Measurements from ENCODE around the gene PRKCZ.

DNA sequence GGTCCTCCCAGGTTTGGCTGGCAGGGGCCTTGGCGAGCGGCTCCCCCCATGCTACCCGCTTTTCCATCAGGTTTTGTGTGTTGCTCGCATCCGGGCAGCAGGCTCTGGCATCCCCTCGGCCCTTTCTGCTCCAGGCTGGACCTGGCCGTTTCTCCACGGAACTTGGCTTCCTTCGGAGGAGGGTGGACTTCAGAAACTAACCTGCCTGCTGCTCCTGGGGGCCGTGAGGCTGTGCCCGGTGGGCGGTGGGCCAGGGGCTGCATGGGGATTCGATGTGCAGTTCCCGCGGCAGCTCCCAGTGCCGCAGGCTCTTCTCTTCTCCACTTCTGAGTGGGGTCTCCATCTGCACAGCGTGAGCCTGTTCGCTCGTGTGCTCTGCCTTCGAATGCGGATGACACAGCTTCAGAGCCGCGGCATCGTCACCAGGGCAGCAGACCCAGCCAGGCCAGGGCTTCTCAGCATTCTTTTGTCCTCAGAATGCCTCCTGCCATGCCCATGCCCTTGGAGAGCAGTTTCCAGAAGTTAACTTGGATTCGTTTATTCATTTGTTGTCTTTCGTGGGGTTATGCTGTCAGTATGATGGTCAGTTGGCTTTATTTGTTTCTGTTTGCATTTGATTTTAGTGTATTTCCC, 36.4 kb downstream of the PRKCZ start:
- no peak for TF ChIP-seq POLR2AphosphoS5 (IDR thresholded peaks at IDR 0.05; ENCODE audit: low read depth, low read length)
- no peak for TF ChIP-seq TAF1 (IDR thresholded peaks at IDR 0.05; ENCODE audit: borderline replicate concordance, insufficient read depth, low read length)
- TF ChIP-seq, protein P1, sequence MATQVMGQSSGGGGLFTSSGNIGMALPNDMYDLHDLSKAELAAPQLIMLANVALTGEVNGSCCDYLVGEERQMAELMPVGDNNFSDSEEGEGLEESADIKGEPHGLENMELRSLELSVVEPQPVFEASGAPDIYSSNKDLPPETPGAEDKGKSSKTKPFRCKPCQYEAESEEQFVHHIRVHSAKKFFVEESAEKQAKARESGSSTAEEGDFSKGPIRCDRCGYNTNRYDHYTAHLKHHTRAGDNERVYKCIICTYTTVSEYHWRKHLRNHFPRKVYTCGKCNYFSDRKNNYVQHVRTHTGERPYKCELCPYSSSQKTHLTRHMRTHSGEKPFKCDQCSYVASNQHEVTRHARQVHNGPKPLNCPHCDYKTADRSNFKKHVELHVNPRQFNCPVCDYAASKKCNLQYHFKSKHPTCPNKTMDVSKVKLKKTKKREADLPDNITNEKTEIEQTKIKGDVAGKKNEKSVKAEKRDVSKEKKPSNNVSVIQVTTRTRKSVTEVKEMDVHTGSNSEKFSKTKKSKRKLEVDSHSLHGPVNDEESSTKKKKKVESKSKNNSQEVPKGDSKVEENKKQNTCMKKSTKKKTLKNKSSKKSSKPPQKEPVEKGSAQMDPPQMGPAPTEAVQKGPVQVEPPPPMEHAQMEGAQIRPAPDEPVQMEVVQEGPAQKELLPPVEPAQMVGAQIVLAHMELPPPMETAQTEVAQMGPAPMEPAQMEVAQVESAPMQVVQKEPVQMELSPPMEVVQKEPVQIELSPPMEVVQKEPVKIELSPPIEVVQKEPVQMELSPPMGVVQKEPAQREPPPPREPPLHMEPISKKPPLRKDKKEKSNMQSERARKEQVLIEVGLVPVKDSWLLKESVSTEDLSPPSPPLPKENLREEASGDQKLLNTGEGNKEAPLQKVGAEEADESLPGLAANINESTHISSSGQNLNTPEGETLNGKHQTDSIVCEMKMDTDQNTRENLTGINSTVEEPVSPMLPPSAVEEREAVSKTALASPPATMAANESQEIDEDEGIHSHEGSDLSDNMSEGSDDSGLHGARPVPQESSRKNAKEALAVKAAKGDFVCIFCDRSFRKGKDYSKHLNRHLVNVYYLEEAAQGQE (IDR thresholded peaks at IDR 0.05; ENCODE audit: insufficient read depth in 1 of 2, low read depth in 2 of 2, low read length in 2 of 2) = no peak
- no peak for TF ChIP-seq FOXP2 (optimal IDR thresholded peaks at IDR 0.05; ENCODE audit: borderline replicate concordance, extremely low read depth, extremely low read length, insufficient read depth)
- TF ChIP-seq SIN3A (IDR thresholded peaks at IDR 0.05; ENCODE audit: borderline replicate concordance, insufficient read depth, low read length) = no peak

Measured in PFSK-1 (cell line).